NB4 (cell line): ENCODE data around the gene VWA1.

ENCODE experiments used
- CTCF ChIP-seq: IDR thresholded peaks from one replicate; pipeline ENCODE4 v1.5.1; 2012; ENCODE audit warnings: low read depth, low read length
- MAX ChIP-seq: IDR thresholded peaks from 2 replicates; pipeline ENCODE4 v1.6.1; 2011; ENCODE audit warnings: low read depth, low read length
- POLR2A ChIP-seq: IDR thresholded peaks from 2 replicates; pipeline ENCODE4 v1.6.1; 2011; ENCODE audit warnings: mild to moderate bottlenecking; ENCODE audit not compliant: insufficient read length; ENCODE audit errors: extremely low read depth

- no peak for TF ChIP-seq CTCF
- no peak for TF ChIP-seq MAX
- TF ChIP-seq POLR2A: no peak
Measured at GRCh38 chr1:1401457-1402010, 34.0 kb upstream of the VWA1 start.
